ENCODE data around the gene RPS2. TPM values are rescaled to one million over a fixed set of nuclear protein-coding genes. Genes with fewer than 3 reads are reported as not detected.
"Not testable (repeated sequence)": the region's sequence is repeated elsewhere in the genome, so short reads cannot be mapped to it uniquely, and the experiment has no call there.

Gene RPS2
- total and polyA plus RNA-seq, 2 donors: 888 to 3,347 TPM

DNA sequence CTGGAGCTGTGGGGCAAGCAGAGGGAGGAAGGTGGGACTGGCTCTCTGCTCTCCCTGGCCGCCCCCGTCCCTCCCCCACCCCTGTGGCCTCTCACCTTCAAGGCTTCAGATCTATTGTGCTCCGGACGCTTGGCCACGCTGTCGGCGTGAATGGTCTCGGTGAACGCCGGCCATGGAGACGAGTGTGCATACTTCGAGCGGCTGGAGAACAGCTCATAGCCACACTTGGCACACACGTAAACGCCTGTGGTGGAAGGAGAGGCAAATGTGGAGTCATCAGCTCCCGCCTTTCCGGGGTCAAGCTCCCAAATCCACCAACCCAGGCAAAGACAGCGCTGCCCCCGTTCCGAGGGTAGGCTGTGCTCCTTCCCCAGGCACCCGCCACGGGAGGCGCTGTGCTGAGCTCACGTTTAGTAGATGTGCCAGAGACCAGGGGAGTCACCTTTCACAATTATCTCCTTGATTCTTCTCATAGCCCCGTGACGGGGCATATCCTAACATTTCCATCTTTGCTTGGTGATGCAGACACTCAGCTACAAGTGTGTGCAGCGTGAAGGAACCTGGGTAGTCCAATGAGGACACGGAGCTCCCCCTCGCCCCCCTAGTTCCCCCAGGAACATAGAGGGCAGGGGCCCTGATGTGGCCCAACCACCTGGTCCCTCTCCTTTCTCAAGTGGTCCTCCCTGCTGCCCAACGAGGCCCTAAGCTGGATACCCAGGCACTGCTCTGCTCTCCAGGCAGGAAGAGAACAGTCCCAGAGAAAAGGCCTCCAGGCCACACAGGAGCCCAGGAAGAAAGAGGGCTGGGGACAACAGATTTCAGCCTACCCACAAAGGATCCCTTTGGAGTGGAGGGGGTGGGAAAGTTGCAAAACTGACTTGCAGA, 23.2 kb downstream of the RPS2 start:
- Histone ChIP-seq H3K36me3 (ENCODE audit: insufficient read depth) (peaks cover 5% of the 10 kb centered on the region), H3K4me1 (ENCODE audit: insufficient read depth) (no peaks in the 10 kb centered on the region), H3K4me3 (ENCODE audit: low read depth, low read length) (no peak overlapping the region), H3K27ac (ENCODE audit: low read depth) (no peak overlapping the region)
- no peak for DNase-seq (ENCODE audit: extremely low spot score)
- WGBS: 84% methylated on average over 30 of the region's 30 CpGs

DNA sequence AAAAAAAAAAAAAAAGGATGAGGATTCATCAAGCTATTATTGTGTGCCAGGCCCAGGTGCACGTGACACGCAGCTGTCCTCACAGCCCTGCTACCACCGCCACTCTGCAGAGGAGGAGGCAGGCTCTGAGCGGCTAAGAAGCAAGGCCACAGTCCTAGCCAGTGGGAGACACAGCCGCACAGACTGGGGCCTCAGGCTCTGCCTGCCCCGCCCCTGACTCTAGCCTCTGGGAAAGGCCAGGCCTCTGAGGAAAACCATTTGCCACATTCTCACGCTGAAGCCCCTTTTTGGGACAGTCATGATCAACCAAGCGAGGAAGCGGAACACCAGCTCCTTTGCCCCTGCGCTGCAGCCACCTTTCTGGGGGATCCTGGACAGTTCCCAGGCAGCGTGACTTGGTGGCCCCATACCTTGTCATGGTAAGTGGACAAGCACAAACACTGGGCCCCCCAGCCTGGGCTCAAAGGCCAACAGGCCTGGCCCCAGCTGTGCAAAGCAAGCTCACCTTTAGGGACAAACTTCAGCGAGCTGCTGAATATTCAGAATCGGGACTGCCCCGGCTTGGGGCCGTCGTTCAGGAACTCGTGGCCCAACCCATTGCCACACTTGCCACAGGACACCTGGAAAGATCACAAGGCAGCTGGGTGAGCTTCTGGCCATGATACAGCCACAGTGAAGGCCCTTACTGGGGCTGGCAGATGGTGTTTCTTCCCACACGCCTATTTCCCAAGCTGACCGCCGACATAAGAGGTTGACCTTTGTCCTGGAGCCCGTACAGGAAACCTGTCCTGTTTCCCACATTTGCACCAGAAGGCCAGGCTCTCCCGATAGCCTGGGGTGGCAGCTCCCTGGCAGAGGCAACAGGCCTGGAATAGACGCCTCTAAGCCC, 24.1 kb downstream of the RPS2 start:
- WGBS: 93% methylated on average over 23 of the region's 23 CpGs
- DNase-seq (ENCODE audit: extremely low spot score): no peak
- no peaks in the 10 kb centered on the region for H3K4me1 ChIP-seq (ENCODE audit: insufficient read depth)
- H3K27ac ChIP-seq (ENCODE audit: low read depth): no peak overlapping the region
- peaks cover 5% of the 10 kb centered on the region for H3K36me3 ChIP-seq (ENCODE audit: insufficient read depth)
- H3K4me3 ChIP-seq (ENCODE audit: low read depth, low read length): no peak overlapping the region

DNA sequence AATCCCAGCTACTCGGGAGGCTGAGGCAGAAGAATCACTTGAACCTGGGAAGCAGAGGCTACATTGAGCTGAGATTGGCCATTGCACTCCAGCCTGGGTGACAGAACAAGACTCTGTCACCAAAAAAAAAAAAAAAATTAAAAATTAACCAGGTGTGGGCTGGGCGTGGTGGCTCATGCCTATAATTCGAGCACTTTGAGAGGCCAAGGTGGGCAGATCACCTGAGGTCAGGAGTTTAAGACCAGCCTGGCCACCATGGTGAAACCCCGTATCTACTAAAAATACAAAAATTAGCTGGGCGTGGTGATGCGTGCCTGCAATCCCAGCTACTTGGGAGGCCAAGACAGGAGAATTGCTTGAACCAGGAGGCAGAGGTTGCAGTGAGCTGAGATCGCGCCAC, 24.8 kb downstream of the RPS2 start:
- H3K27ac ChIP-seq (ENCODE audit: low read depth); H3K36me3 ChIP-seq (ENCODE audit: insufficient read depth); H3K4me1 ChIP-seq (ENCODE audit: insufficient read depth); DNase-seq (ENCODE audit: extremely low spot score); H3K4me3 ChIP-seq (ENCODE audit: low read depth, low read length): not testable (repeated sequence)
- 95% methylated on average over 8 of the region's 8 CpGs for WGBS

DNA sequence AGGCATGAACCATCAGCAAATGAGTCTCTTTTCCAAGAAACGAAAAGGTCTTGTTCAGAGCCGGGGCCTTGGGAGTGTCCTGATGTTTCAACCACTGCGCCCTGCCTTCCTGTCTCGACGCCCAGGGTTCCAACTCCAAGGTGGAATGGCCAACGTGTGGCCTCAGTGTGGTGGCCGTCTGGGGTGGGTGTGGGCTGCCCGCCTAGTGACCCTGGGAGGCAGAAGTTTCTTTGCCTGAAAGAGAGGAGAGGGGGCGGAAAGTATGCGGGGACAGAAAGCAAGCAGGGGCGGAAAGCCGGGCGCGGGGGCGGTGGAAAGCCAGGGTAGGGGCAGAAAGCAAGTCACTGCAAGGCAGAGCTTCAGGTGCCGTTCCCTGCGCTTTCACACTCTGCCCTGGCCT, 25.7 kb downstream of the RPS2 start:
- DNase-seq (ENCODE audit: extremely low spot score): no peak
- H3K4me1 ChIP-seq (ENCODE audit: insufficient read depth): no peaks in the 10 kb centered on the region
- H3K36me3 ChIP-seq (ENCODE audit: insufficient read depth): peaks cover 5% of the 10 kb centered on the region
- 93% methylated on average over 17 of the region's 17 CpGs for WGBS
- H3K27ac ChIP-seq (ENCODE audit: low read depth): no peak overlapping the region
- no peak overlapping the region for H3K4me3 ChIP-seq (ENCODE audit: low read depth, low read length)

GRCh38 chr16:1938316-1938715, 26.3 kb downstream of the RPS2 start:
- Histone ChIP-seq H3K36me3 (ENCODE audit: insufficient read depth) (peaks cover 5% of the 10 kb centered on the region), H3K4me3 (ENCODE audit: low read depth, low read length) (no peak overlapping the region), H3K27ac (ENCODE audit: low read depth) (no peak overlapping the region), H3K4me1 (ENCODE audit: insufficient read depth) (no peaks in the 10 kb centered on the region)
- no peak for DNase-seq (ENCODE audit: extremely low spot score)
- 94% methylated on average over 10 of the region's 10 CpGs for WGBS

- peaks cover 5% of the 10 kb centered on the region for H3K36me3 ChIP-seq (ENCODE audit: insufficient read depth)
- no peak overlapping the region for H3K4me3 ChIP-seq (ENCODE audit: low read depth, low read length)
- H3K4me1 ChIP-seq (ENCODE audit: insufficient read depth): no peaks in the 10 kb centered on the region
- no peak overlapping the region for H3K27ac ChIP-seq (ENCODE audit: low read depth)
- no peak for DNase-seq (ENCODE audit: extremely low spot score)
- WGBS: 92% methylated on average over 11 of the region's 11 CpGs
These were observed 27.6 kb downstream of the RPS2 start for GRCh38 chr16:1936945-1937479.

DNA sequence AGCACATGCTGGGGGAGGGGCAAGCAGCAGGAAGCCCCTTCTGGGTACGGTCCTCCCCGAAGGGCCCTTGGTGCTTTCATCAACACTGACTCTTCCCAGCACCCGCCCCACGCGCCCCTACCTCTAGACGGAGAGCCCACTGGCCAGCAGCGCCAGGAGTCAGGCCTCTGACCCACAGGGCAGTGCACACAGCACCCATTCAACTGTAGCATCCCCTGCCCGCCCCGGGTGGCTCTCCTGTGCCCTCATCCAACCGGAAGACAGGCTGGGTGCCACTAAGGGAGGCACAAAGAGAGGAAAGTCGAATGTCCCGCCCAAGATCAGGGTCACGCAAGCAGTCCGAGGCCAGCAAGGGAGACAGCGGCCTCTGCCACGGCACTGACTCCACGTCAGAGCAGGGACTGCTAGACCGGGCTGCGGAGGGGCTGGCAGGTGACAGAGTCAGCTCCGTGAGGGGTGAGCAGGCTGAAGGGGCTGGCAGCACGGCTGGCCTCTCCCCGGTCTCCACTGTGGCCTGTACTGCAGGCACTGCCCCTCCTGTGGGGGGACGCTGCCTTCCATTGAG, 31.4 kb downstream of the RPS2 start:
- H3K4me1 ChIP-seq (ENCODE audit: insufficient read depth): no peaks in the 10 kb centered on the region
- DNase-seq (ENCODE audit: extremely low spot score): no peak
- H3K27ac ChIP-seq (ENCODE audit: low read depth): no peak overlapping the region
- H3K4me3 ChIP-seq (ENCODE audit: low read depth, low read length): no peak overlapping the region
- no peaks in the 10 kb centered on the region for H3K36me3 ChIP-seq (ENCODE audit: insufficient read depth)
- WGBS: 68% methylated on average over 23 of the region's 23 CpGs

DNA sequence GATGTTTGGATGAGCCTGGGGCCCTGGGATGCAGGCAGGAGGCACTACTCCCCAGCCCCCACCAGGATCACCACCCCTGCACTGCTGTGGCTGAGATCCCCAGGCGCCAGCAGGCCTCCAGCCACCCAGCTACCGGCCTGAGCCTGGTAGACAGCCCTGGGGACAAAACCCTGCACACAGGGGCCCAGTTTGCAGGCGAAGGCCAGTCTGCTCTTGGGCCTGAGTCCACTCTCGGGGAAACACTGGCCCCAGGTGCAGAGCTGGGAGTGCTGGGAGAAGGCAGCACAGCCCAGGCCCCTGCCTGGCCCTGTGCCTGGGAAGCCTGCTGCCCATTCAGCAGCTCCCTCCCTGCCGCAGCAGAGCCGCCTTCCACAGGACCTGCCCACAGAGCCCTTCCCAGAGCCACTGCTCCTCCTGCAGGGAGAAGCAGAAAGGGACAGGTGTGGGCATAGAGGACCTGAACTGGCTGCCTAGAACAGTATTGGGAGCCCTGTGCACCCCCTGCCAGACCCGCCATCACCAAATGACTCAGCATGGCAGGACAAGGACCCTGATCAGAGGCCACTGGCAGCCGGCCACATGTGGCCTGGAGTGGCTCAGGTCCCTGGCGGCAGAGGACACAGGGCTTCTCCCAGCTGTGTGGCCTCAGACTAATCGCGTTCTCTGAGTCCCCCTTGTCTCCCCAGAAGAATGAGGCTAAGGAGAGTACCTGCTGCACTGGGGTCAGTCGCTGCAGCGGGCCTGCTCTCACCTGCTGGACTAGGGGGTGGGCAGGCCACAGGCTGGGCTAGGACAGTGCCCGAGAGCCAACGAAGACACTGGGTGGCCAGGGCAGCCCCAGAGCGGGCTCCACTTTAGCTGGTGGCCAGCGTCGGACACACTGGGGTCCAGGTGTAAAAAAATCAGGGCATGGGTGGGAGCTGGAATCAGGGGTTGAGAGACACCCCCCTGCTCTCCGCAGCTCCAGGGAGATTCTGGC, 32.3 kb downstream of the RPS2 start:
- WGBS: 66% methylated on average over 19 of the region's 19 CpGs
- DNase-seq (ENCODE audit: extremely low spot score): no peak
- H3K4me1 ChIP-seq (ENCODE audit: insufficient read depth): no peaks in the 10 kb centered on the region
- H3K36me3 ChIP-seq (ENCODE audit: insufficient read depth): no peaks in the 10 kb centered on the region
- H3K4me3 ChIP-seq (ENCODE audit: low read depth, low read length): no peak overlapping the region
- no peak overlapping the region for H3K27ac ChIP-seq (ENCODE audit: low read depth)

GRCh38 chr16:1930338-1930720, 34.3 kb downstream of the RPS2 start:
- WGBS: 75% methylated on average over 10 of the region's 10 CpGs
- no peak overlapping the region for H3K27ac ChIP-seq (ENCODE audit: low read depth)
- no peaks in the 10 kb centered on the region for H3K4me1 ChIP-seq (ENCODE audit: insufficient read depth)
- no peak for DNase-seq (ENCODE audit: extremely low spot score)
- no peaks in the 10 kb centered on the region for H3K36me3 ChIP-seq (ENCODE audit: insufficient read depth)
- H3K4me3 ChIP-seq (ENCODE audit: low read depth, low read length): no peak overlapping the region

- H3K27ac ChIP-seq (ENCODE audit: low read depth): no peak overlapping the region
- 11% methylated on average over 70 of the region's 70 CpGs for WGBS
These were observed 34.9 kb downstream of the RPS2 start for GRCh38 chr16:1929578-1930337.

DNA sequence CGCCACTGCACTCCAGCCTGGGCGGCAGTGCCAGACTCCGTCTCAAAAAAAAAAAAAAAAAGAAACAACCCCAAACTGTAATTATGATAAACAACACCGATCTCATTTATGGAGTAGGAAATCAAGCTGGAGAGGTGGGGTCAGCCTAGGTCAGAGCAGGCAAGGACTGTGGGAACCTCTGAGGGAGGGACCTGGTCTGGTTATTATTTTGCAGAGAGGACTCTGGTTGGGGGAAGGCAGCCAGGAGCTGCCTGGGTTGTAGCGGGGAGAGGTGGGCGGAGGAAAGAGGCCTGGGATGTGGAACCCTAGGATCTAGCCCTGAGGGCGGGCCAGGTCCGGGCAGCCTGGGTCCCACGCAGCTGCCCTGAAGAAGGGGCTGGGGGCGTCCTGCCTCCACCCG, 35.5 kb downstream of the RPS2 start:
- 9% methylated on average over 11 of the region's 11 CpGs for WGBS
- Histone ChIP-seq H3K4me1 (ENCODE audit: insufficient read depth) (no peaks in the 10 kb centered on the region), H3K36me3 (ENCODE audit: insufficient read depth) (no peaks in the 10 kb centered on the region), H3K27ac (ENCODE audit: low read depth) (no peak overlapping the region), H3K4me3 (ENCODE audit: low read depth, low read length) (peak overlapping the region; percentile 58)
- DNase-seq (ENCODE audit: extremely low spot score): no peak

More at GRCh38 chr16:1929578-1930337, 34.9 kb downstream of the RPS2 start:
- peak overlapping the region; percentile 58 for H3K4me3 ChIP-seq (ENCODE audit: low read depth, low read length)
- no peaks in the 10 kb centered on the region for H3K36me3 ChIP-seq (ENCODE audit: insufficient read depth)
- DNase-seq (ENCODE audit: extremely low spot score): peak; percentile 31
- H3K4me1 ChIP-seq (ENCODE audit: insufficient read depth): no peaks in the 10 kb centered on the region

GRCh38 chr16:1926271-1926670, 38.4 kb downstream of the RPS2 start:
- H3K4me1 ChIP-seq (ENCODE audit: insufficient read depth): no peaks in the 10 kb centered on the region
- no peak for DNase-seq (ENCODE audit: extremely low spot score)
- 51% methylated on average over 11 of the region's 11 CpGs for WGBS
- H3K36me3 ChIP-seq (ENCODE audit: insufficient read depth): no peaks in the 10 kb centered on the region
- H3K4me3 ChIP-seq (ENCODE audit: low read depth, low read length): no peak overlapping the region
- H3K27ac ChIP-seq (ENCODE audit: low read depth): no peak overlapping the region

Data from urinary bladder (tissue), 4 donors.